SU-DHL-6 (cell line): ENCODE results near the gene AGAP3.

Experiments used
- CTCF ChIP-seq: fragments of 200-600 bp; sonication (generic); IDR thresholded peaks from one replicate; pipeline ENCODE4 v1.5.1; 2017; ENCODE audit warnings: antibody characterized with exemption, mild to moderate bottlenecking, low read length, moderate library complexity; ENCODE audit not compliant: insufficient read depth, poor library complexity, severe bottlenecking
- EZH2phosphoT487 ChIP-seq: fragments of 200-600 bp; sonication (generic), shearing (Covaris generic); conservative IDR thresholded peaks from 2 replicates; pipeline ENCODE4 v1.6.1; 2018; ENCODE audit warnings: mild to moderate bottlenecking, antibody characterized with exemption, low read length, moderate library complexity, mixed read lengths

- TF ChIP-seq CTCF (no peak), EZH2phosphoT487 (no peak)
Measured at GRCh38 chr7:151143261-151144015, 57.2 kb downstream of the AGAP3 start.
